H9 (cell line): Measurements from ENCODE around the gene NRN1. TPM values are rescaled to one million over a fixed set of nuclear protein-coding genes. Genes with fewer than 3 reads are reported as not detected.

Source experiments
- DNase-seq: peaks from one replicate; pipeline ENCODE4 v3.0.0-alpha.2; 2017
- H2AFZ ChIP-seq: one replicate; pipeline ENCODE4 v1.6.1; 2013; ENCODE audit warnings: mild to moderate bottlenecking, low read length, control low read depth, moderate library complexity
- H2AK5ac ChIP-seq: 2 replicates; pipeline ENCODE4 v1.6.1; 2013; ENCODE audit warnings: low read length, control low read depth, mixed read lengths; ENCODE audit not compliant: insufficient read length
- H2BK120ac ChIP-seq: one replicate; pipeline ENCODE4 v1.6.1; 2013; ENCODE audit warnings: low read depth, mild to moderate bottlenecking, low read length, control low read depth, inconsistent platforms; ENCODE audit not compliant: poor library complexity, severe bottlenecking
- H2BK12ac ChIP-seq: 2 replicates; pipeline ENCODE4 v1.6.1; 2013; ENCODE audit warnings: low read length, control low read depth, mixed read lengths, low read depth; ENCODE audit not compliant: insufficient read length
- H2BK15ac ChIP-seq: 2 replicates; pipeline ENCODE4 v1.6.1; 2013; ENCODE audit warnings: low read depth, low read length, control low read depth
- H2BK20ac ChIP-seq: one replicate; pipeline ENCODE4 v1.6.1; 2013; ENCODE audit warnings: low read depth, mild to moderate bottlenecking, low read length, control low read depth, inconsistent platforms; ENCODE audit not compliant: poor library complexity, severe bottlenecking
- H2BK5ac ChIP-seq: 2 replicates; pipeline ENCODE4 v1.6.1; 2013; ENCODE audit warnings: low read length, control low read depth, mixed read lengths; ENCODE audit not compliant: insufficient read length
- H3K14ac ChIP-seq: 2 replicates; pipeline ENCODE4 v1.6.1; 2013; ENCODE audit warnings: low read length, control low read depth; ENCODE audit not compliant: insufficient read depth
- H3K18ac ChIP-seq: 2 replicates; pipeline ENCODE4 v1.6.1; 2013; ENCODE audit warnings: low read depth, mild to moderate bottlenecking, mixed read lengths, low read length, control low read depth; ENCODE audit not compliant: insufficient read length
- H3K23ac ChIP-seq: 2 replicates; pipeline ENCODE4 v1.6.1; 2013; ENCODE audit warnings: low read length, control low read depth, mixed read lengths, low read depth; ENCODE audit not compliant: insufficient read length
- H3K23me2 ChIP-seq: 2 replicates; pipeline ENCODE4 v1.6.1; 2013; ENCODE audit warnings: low read depth, mild to moderate bottlenecking, mixed read lengths, low read length, control low read depth; ENCODE audit not compliant: insufficient read length, poor library complexity, severe bottlenecking
- H3K27ac ChIP-seq: 2 replicates; pipeline ENCODE4 v1.5.1; 2013; ENCODE audit warnings: low read length, control low read depth, mixed read lengths, low read depth; ENCODE audit not compliant: insufficient read length
- H3K27me3 ChIP-seq: 2 replicates; pipeline ENCODE4 v1.6.1; 2013; ENCODE audit warnings: low read length, control low read depth, inconsistent platforms; ENCODE audit not compliant: insufficient read depth
- H3K4ac ChIP-seq: 2 replicates; pipeline ENCODE4 v1.6.1; 2013; ENCODE audit warnings: low read depth, mild to moderate bottlenecking, control low read depth, inconsistent platforms, low read length, moderate library complexity
- H3K4me1 ChIP-seq: 2 replicates; pipeline ENCODE4 v1.6.1; 2013; ENCODE audit warnings: low read length, control low read depth, inconsistent platforms; ENCODE audit not compliant: insufficient read depth
- H3K4me2 ChIP-seq: 2 replicates; pipeline ENCODE4 v1.6.1; 2013; ENCODE audit warnings: low read length, control low read depth, mixed read lengths; ENCODE audit not compliant: insufficient read length, insufficient read depth
- H3K56ac ChIP-seq: 2 replicates; pipeline ENCODE4 v1.6.1; 2013; ENCODE audit warnings: low read depth, mild to moderate bottlenecking, mixed read lengths, low read length, control low read depth; ENCODE audit not compliant: insufficient read length
- H3K79me1 ChIP-seq: 2 replicates; pipeline ENCODE4 v1.6.1; 2013; ENCODE audit warnings: low read depth, mild to moderate bottlenecking, moderate library complexity, low read length, control low read depth, inconsistent platforms; ENCODE audit not compliant: insufficient read depth, poor library complexity, severe bottlenecking
- H3K79me2 ChIP-seq: 2 replicates; pipeline ENCODE4 v1.6.1; 2013; ENCODE audit warnings: low read length, control low read depth, inconsistent platforms; ENCODE audit not compliant: insufficient read depth
- H3K9ac ChIP-seq: 2 replicates; pipeline ENCODE4 v1.6.1; 2013; ENCODE audit warnings: low read length, control low read depth, mixed read lengths; ENCODE audit not compliant: insufficient read length; ENCODE audit errors: extremely low read depth
- H3K9me3 ChIP-seq: one replicate; pipeline ENCODE4 v1.6.1; 2013; ENCODE audit warnings: low read depth, low read length, inconsistent platforms; ENCODE audit not compliant: control insufficient read depth
- H3T11ph ChIP-seq: one replicate; pipeline ENCODE4 v1.6.1; 2013; ENCODE audit warnings: mild to moderate bottlenecking, low read length, control low read depth, inconsistent platforms
- H4K20me1 ChIP-seq: one replicate; pipeline ENCODE4 v1.6.1; 2013; ENCODE audit not compliant: control insufficient read depth, insufficient read length, insufficient read depth
- H4K5ac ChIP-seq: 2 replicates; pipeline ENCODE4 v1.6.1; 2013; ENCODE audit warnings: low read depth, mild to moderate bottlenecking, mixed read lengths, low read length, control low read depth; ENCODE audit not compliant: insufficient read length
- H4K8ac ChIP-seq: replicated peaks from 2 replicates; pipeline ENCODE4 v1.6.1; 2013; ENCODE audit warnings: low read length, control low read depth, mixed read lengths, low read depth; ENCODE audit not compliant: insufficient read length
- H4K91ac ChIP-seq: 2 replicates; pipeline ENCODE4 v1.6.1; 2013; ENCODE audit warnings: low read depth, mild to moderate bottlenecking, moderate library complexity, mixed read lengths, low read length, control low read depth; ENCODE audit not compliant: insufficient read length
- H3K27ac Mint-ChIP-seq, 3 experiments: 2 replicates in 2 of 3; 3 replicates in 1 of 3; pipeline ENCODE4 v1.8.0; 2020 to 2021; ENCODE audit warnings: mixed read lengths in 3 of 3, mild to moderate bottlenecking in 1 of 3, moderate library complexity in 1 of 3
- H3K27me3 Mint-ChIP-seq: 2 replicates; pipeline ENCODE4 v1.8.0; 2021; ENCODE audit warnings: low read depth, mild to moderate bottlenecking, moderate library complexity, mixed read lengths
- H3K36me3 Mint-ChIP-seq, 3 experiments: 2 replicates in 2 of 3; 3 replicates in 1 of 3; pipeline ENCODE4 v1.8.0; 2020 to 2021; ENCODE audit warnings: low read depth in 3 of 3, mixed read lengths in 3 of 3; ENCODE audit not compliant: insufficient read depth in 1 of 3
- H3K4me1 Mint-ChIP-seq, 2 experiments: 2 replicates each; pipeline ENCODE4 v1.8.0; 2020; ENCODE audit warnings: mixed read lengths in 2 of 2
- H3K4me3 Mint-ChIP-seq, 2 experiments: 2 replicates in 1 of 2; 3 replicates in 1 of 2; pipeline ENCODE4 v1.8.0; 2020 to 2021; ENCODE audit warnings: mild to moderate bottlenecking in 2 of 2, mixed read lengths in 2 of 2, moderate library complexity in 1 of 2
- H3K9me3 Mint-ChIP-seq, 2 experiments: 2 replicates in 1 of 2; 3 replicates in 1 of 2; pipeline ENCODE4 v1.8.0; 2020; ENCODE audit warnings: mild to moderate bottlenecking in 2 of 2, mixed read lengths in 2 of 2, moderate library complexity in 1 of 2
- WGBS: extraction: QIAGEN DNeasy Blood & Tissue Kit; methylation state at CpG from one replicate; pipeline ENCODE4 v1.1.7; 2013; ENCODE audit warnings: missing lambda C conversion rate, low lambda C conversion rate, mixed read lengths; ENCODE audit not compliant: insufficient read length; ENCODE audit errors: extremely low coverage; 5-methylcytosine and 5-hydroxymethylcytosine counted together
- total RNA-seq: library from RNA; stranded (reverse); gene quantifications from 2 replicates; pipeline ENCODE4 v1.2.1, GENCODE V29; 2021
- TF ChIP-seq, protein P1 (sequence below): fragments of 200-600 bp; sonication (generic); conservative IDR thresholded peaks from 3 replicates; pipeline ENCODE4 v1.8.0; 2021; ENCODE audit warnings: antibody characterized with exemption, mild to moderate bottlenecking

NRN1 gene
- total RNA-seq, 1 experiment from 2014 or later = not detected

DNA sequence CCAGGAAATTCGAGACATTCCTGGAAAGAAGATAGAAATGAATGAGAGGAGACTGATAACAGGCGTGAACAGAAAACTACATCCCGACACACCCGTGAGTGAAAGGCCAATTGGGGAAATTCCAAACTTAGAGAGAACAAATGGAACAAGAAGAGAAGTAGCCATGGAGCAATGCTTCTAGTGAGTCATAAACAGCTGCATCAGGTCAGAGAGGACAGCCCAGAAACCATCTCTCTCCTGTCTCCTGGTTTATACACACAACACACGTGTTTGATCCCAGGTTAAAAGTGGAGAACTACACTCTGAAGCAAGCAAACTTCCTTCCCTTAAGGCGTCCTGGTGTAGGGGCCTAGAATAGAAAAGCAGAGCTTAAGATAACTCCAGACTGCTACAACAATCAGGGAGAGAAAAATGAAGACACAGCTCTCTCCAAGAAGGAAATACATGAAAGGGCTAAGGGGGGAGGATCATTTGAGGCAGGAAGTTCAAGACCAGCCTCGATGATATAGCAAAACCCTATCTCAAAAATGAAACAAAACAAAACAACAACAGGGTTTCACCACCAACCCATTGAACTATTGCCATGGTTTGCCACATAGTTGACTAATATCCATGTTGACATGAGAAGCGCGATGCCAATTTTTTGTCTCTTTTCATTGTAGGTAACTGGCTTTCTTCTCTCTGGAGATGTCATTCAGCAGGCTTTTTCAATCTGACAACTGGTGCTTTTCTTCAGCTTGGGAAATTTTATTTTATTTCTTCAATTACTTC, 26.9 kb downstream of the NRN1 start:
- Histone ChIP-seq H4K8ac (no peak overlapping the region), H3K4me2 (no peak overlapping the region), H3K4me1 (no peaks in the 10 kb centered on the region), H3K79me2 (no peaks in the 10 kb centered on the region), H3K27ac (no peak overlapping the region), H2BK12ac (no peak overlapping the region), H4K91ac (no peak overlapping the region), H2BK15ac (no peak overlapping the region), H4K5ac (no peak overlapping the region), H3K14ac (no peak overlapping the region), H3K23me2 (no peaks in the 10 kb centered on the region), H3K23ac (no peak overlapping the region), H3K4ac (no peak overlapping the region), H4K20me1 (no peaks in the 10 kb centered on the region), H3T11ph (no peak overlapping the region), H3K18ac (no peak overlapping the region), H3K9me3 (no peaks in the 10 kb centered on the region), H2BK120ac (no peak overlapping the region), H2AFZ (no peak overlapping the region), H3K27me3 (no peaks in the 10 kb centered on the region), H2BK20ac (no peak overlapping the region), H2AK5ac (no peak overlapping the region), H3K9ac (no peak overlapping the region), H3K79me1 (no peaks in the 10 kb centered on the region), H2BK5ac (no peak overlapping the region), H3K56ac (no peak overlapping the region)
- H3K27me3 Mint-ChIP-seq = peaks cover 26% of the 10 kb centered on the region
- no peak overlapping the region for H3K27ac Mint-ChIP-seq
- H3K9me3 Mint-ChIP-seq = peaks cover 0 to 3% of the 10 kb centered on the region in 2 experiments; a peak in 2 of 5 replicates
- no peak for DNase-seq
- H3K4me3 Mint-ChIP-seq = no peak overlapping the region
- TF ChIP-seq, protein P1, sequence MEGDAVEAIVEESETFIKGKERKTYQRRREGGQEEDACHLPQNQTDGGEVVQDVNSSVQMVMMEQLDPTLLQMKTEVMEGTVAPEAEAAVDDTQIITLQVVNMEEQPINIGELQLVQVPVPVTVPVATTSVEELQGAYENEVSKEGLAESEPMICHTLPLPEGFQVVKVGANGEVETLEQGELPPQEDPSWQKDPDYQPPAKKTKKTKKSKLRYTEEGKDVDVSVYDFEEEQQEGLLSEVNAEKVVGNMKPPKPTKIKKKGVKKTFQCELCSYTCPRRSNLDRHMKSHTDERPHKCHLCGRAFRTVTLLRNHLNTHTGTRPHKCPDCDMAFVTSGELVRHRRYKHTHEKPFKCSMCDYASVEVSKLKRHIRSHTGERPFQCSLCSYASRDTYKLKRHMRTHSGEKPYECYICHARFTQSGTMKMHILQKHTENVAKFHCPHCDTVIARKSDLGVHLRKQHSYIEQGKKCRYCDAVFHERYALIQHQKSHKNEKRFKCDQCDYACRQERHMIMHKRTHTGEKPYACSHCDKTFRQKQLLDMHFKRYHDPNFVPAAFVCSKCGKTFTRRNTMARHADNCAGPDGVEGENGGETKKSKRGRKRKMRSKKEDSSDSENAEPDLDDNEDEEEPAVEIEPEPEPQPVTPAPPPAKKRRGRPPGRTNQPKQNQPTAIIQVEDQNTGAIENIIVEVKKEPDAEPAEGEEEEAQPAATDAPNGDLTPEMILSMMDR = no peak
- no CpG with 5 or more reads among the region's 9 CpGs for WGBS
- no peaks in the 10 kb centered on the region for H3K36me3 Mint-ChIP-seq
- peaks cover 0 to 5% of the 10 kb centered on the region in 2 experiments; a peak in 1 of 4 replicates for H3K4me1 Mint-ChIP-seq
